Fibroblast of pulmonary artery (primary cell): Measurements from ENCODE around the gene BRPF3.
"Not testable (repeated sequence)": the region's sequence is repeated elsewhere in the genome, so short reads cannot be mapped to it uniquely, and the experiment has no call there.

Experiments used
- DNase-seq: peaks from one replicate; pipeline ENCODE4 v3.0.0-alpha.2; 2010; ENCODE audit warnings: low read depth
- H3K4me3 ChIP-seq: replicated peaks from 2 replicates; pipeline ENCODE4 v1.5.1; 2011; ENCODE audit warnings: low read depth, mild to moderate bottlenecking, control low read depth, low read length, moderate library complexity
- TF ChIP-seq, protein P1 (sequence below): IDR thresholded peaks from 2 replicates; pipeline ENCODE4 v1.5.1; 2011; ENCODE audit warnings: mild to moderate bottlenecking, control low read depth, low read length, inconsistent platforms; ENCODE audit errors: missing control alignments

The BRPF3 gene

DNA sequence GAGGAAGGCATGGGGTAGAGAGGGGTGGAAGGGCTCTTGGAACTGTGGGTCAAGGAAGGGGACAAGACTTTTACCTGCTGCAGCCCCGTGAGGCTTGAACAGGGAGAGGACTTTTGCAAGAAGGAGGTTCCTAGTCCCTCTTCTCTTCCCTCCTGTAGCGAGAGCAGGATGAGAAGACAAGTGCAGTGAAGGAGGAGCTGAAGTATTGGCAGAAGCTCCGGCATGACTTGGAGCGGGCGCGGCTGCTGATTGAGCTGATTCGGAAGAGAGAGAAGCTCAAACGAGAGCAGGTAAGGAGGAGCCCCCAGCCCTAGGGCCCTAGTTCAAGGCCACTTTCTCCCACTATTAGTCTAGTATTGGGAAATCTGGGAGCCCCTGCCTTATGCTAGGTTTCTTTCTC lies 10.6 kb downstream of the BRPF3 start:
- TF ChIP-seq, protein P1, sequence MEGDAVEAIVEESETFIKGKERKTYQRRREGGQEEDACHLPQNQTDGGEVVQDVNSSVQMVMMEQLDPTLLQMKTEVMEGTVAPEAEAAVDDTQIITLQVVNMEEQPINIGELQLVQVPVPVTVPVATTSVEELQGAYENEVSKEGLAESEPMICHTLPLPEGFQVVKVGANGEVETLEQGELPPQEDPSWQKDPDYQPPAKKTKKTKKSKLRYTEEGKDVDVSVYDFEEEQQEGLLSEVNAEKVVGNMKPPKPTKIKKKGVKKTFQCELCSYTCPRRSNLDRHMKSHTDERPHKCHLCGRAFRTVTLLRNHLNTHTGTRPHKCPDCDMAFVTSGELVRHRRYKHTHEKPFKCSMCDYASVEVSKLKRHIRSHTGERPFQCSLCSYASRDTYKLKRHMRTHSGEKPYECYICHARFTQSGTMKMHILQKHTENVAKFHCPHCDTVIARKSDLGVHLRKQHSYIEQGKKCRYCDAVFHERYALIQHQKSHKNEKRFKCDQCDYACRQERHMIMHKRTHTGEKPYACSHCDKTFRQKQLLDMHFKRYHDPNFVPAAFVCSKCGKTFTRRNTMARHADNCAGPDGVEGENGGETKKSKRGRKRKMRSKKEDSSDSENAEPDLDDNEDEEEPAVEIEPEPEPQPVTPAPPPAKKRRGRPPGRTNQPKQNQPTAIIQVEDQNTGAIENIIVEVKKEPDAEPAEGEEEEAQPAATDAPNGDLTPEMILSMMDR: no peak
- H3K4me3 ChIP-seq: no peak overlapping the region
- no peak for DNase-seq

DNA sequence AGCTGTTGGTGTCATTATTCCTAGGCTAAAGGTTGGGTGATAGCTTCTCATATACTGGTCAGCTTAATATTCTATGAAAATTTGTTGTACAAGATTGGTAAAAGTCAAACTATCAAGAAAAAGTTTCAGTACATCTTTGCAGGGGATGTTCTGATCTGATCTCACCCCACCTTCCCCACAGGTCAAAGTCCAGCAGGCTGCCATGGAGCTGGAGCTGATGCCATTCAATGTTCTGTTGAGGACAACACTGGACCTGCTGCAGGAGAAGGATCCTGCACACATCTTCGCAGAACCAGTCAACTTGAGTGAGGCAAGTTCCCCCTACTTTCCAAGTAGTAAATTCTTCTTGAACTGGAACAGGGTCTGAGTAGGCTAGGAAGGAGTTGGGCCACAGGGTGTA lies 13.1 kb downstream of the BRPF3 start:
- no peak for DNase-seq
- TF ChIP-seq, protein P1: no peak
- H3K4me3 ChIP-seq: no peak overlapping the region

DNA sequence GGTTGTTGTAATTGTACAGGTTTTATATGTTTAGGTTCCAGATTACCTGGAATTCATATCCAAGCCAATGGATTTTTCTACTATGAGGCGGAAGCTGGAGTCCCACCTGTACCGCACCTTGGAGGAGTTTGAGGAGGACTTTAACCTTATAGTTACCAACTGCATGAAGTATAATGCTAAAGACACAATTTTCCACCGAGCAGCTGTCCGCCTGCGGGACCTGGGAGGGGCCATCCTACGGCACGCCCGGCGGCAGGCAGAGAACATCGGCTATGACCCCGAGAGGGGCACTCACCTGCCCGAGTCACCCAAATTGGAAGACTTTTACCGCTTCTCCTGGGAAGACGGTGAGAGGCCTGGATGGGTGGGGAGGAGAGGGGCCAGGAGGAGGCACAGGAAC lies 13.6 kb downstream of the BRPF3 start:
- DNase-seq: no peak
- no peak overlapping the region for H3K4me3 ChIP-seq
- TF ChIP-seq, protein P1: no peak

DNA sequence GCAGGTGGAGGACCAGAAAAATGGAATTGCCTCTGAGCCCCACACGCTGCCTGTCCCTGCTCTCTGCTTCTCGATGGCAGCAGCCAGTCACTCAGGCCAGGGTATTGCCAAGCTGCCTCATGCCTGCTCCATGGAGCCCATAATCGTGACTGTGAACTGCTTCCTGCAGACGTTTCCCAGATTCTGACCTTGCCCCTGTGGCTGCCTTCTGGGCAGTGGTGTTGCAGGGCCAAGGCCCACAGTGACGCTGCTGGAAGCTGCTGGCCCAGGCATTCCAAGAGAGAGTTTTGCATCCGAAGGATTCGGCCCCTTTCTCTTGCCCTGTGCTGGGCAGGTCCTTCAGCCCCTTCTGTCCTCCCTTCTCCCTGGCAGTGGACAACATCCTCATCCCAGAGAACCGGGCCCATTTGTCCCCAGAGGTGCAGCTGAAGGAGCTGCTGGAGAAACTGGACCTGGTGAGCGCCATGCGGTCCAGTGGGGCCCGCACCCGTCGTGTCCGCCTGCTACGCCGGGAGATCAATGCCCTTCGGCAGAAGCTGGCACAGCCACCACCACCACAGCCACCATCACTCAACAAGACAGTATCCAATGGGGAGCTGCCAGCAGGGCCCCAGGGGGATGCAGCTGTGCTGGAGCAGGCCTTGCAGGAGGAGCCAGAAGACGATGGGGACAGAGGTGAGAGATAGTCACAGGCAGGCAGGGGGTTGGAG lies 14.5 kb downstream of the BRPF3 start:
- H3K4me3 ChIP-seq: no peak overlapping the region
- DNase-seq: no peak
- TF ChIP-seq, protein P1: no peak

DNA sequence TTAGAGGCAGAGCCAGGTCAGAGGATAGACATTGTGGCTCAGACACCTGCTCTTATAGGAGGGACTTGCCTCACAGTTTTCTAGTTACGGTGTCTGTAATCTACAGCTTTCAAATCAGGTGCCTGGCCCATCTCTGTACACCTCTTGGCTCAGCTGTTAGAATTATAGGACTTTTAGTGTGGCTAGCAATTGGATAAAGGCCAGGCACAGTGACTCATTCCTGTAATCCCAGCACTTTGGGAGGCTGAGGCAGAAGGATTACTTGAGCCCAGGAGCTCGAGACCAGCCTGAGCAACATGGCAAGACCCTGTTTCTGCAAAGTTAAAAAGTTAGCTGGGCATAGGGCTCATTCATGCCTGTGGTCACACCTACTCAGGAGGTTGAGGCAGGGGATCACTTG lies 20.0 kb downstream of the BRPF3 start:
- TF ChIP-seq, protein P1: no peak
- peak; percentile 49 for DNase-seq
- H3K4me3 ChIP-seq: no peak overlapping the region

DNA sequence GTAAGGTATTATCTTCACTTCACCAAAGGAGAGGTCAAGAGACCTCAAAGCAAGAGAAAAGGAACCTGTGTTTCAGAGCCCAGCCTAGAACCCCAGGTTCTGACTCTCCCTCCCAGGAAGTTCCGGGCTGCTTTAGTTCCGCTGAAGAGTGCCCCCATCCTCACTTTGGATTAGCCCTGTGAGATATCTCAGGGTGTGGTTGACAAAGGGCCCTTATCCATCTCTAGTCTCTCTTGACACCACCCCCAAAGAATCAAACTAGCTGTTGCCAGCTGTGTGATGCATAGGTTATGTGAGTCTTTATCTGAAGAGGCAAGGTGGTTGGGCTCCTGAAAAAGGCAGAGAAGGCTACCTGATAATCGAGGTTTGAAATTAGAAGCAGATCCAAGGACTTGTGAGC lies 20.6 kb downstream of the BRPF3 start:
- TF ChIP-seq, protein P1: no peak
- H3K4me3 ChIP-seq: no peak overlapping the region
- no peak for DNase-seq

DNA sequence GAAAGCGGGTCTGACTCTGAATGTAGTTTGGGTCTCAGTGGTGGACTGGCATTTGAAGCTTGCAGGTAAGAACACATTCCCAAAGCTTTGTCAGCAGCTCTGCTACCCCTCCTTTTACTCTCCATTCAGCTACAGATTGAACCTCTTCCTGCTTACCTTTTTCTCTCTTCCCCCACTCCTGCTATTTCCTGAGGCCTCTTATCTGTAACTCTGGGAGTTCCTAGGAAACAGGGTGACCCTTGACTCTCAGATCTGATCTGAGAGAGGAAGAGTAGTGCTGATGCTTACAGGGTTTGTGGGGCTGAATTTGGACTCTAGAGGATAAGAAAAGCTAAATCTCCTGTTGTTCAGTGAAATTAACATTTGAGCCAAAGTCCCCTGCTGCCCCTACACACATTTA lies 21.4 kb downstream of the BRPF3 start:
- no peak overlapping the region for H3K4me3 ChIP-seq
- no peak for DNase-seq
- TF ChIP-seq, protein P1: no peak

DNA sequence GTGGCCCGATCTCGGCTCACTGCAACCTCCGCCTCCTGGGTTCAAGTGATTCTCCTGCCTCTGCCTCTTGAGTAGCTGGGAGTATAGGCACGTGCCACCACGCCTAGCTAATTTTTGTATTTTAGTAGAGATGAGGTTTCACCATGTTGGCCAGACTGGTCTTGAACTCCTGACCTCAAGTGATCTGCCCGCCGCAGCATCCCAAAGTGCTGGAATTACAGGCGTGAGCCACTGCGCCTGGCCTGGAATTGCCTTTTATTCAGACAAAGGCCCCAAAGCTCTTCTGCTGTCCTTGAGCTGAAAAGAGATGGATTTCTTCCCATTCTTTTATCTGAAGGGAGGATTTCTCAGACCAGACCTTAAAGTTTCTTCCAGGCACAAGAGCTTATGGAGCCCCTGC lies 22.0 kb downstream of the BRPF3 start:
- not testable (repeated sequence) for H3K4me3 ChIP-seq, DNase-seq
